HG02759 (cell line): ENCODE measurements around the gene KIF26A.

Source experiments
- ATAC-seq: cut with Tn5 transposase; IDR thresholded peaks from one replicate; pipeline ENCODE4 v1.9.1; 2021; ENCODE audit warnings: mild to moderate bottlenecking, moderate library complexity; ENCODE audit not compliant: unreplicated experiment

The KIF26A gene

DNA sequence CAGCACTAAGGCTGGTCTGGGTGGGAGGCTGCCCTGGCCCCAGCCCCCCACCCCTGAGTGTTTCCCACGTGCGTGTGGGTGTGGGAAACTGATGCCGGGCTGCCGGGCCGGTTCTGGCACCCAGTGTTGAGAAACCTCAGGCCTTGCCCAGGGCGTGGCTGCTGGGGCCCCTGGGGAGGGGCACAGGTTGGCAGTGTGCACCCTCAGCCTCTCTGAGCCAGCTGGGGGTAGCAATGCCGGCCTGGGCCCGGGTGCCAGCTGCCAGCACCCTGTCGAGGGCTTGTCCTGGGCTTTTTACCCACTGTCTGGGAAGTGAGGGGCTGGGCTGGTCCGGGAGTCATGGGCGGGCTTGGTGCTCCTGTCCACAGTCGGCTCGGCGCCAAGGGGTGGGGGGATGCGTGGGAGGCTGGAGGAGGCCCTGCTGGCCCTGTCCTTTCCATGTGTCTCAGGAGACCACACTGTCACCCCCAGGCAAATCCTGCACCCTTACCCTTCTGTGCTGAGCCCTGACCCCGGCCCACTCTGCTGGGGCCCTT, 37.2 kb upstream of the KIF26A start:
- no peak for ATAC-seq

DNA sequence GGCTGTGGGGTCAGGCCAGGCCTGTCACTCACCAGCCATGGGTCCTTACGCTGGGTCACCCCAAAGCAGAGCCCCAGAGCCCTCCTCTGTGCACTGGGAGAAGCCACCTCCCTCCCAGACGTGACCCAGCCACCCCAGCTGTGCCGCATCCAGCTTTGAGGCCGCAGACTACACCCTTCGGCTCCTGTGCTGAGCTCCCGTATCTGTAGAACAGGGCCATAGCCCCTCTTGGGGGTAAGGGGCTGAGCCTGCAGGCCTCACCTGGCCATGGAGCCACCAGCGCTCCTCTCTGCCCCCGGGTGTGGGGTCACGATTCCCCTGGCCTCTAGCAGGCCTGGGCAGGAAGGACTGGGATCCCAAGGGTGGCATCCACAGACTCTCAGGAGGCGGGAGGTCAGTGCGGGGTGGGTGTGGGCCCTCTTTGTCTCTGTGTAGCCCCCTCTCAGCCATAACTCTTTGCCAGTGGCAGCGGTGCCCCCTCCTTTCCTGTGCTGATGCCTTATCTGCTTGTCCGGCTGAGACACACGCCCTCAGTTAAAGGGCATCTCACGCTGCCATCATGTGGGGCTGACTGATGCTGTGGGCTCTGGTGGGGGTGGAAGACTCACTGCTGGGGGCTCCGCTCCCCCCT, 36.6 kb upstream of the KIF26A start:
- ATAC-seq, result no peak

DNA sequence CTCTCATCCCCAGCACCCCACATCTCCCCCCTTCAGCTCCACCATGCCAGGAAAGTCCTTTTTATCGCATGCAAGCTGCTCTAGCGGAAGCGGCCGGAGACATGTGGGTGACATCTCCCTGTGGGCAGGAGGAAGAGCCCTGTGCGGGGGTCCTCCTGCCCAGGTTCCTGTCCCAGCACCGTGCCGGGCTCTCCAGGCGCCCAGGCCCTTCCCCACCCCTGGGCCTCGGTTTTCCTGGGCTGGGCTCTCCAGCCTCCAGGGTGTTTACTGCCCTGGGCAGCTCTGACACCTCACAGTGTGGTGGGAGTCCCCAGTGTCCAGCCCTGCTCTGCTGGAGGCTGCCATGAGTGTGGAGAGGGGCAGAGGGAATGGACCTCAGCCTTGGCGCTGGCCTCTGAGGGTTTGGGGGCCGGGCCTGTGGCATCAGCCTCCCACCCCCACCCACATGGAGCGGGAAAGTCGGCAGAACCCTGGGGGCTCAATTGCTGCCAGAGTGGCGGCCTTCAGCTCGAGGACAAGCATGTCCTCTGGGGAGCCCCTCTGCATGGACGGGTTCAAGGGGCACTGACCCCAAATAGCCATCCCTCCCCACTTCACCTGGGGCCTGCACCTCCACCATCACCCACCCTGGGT, 36.0 kb upstream of the KIF26A start:
- ATAC-seq, result no peak

DNA sequence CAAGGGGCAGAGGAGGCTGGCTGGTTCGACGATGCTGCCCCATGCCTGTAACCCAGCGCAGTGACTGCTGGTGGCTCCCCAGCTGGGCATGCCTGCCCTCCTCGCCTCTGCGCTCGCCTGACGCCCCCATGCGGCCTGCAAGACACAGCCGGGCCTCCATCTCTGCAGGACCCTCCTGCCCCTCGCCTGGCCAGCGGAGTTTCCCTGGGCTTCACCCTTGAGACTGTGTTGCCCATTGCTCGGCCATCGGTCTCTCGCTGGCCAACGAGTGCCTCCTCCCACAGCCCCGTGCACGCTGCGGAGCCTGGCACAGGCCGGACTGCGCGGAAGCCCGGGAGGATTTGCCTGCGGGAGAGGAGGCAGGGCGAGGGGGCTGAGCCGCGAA, 35.3 kb upstream of the KIF26A start:
- no peak for ATAC-seq

DNA sequence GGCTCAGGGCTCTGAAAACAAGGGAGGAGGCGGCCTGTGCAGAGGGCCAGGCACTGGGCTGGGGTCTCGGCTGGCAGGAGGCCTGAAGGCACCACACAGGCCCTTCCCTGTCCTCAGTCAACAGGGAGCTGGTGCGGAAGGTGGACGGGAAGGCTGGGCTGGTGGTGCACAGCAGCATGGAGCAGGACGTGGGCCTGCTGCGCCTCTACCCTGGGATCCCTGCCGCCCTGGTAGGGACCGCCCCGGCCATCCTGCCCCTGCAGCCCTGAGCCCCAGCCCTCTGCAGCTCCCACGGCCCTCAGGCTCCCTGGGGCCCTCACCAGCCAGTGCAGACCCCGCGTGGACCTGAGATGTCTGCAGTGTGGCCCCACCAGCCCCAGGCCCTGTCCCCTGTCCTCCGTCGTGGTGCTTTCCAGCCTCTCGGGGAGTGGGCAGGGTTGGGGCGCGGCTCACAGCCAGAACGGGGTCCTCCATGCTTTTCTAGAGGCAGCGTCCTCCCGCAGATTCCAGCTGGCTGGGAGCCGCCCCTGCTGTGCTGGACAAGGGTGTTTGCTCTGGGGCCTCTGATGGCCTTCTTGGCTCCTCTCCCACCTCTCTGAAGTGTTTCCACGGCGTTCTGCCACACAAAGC, 34.8 kb upstream of the KIF26A start:
- ATAC-seq, result no peak

DNA sequence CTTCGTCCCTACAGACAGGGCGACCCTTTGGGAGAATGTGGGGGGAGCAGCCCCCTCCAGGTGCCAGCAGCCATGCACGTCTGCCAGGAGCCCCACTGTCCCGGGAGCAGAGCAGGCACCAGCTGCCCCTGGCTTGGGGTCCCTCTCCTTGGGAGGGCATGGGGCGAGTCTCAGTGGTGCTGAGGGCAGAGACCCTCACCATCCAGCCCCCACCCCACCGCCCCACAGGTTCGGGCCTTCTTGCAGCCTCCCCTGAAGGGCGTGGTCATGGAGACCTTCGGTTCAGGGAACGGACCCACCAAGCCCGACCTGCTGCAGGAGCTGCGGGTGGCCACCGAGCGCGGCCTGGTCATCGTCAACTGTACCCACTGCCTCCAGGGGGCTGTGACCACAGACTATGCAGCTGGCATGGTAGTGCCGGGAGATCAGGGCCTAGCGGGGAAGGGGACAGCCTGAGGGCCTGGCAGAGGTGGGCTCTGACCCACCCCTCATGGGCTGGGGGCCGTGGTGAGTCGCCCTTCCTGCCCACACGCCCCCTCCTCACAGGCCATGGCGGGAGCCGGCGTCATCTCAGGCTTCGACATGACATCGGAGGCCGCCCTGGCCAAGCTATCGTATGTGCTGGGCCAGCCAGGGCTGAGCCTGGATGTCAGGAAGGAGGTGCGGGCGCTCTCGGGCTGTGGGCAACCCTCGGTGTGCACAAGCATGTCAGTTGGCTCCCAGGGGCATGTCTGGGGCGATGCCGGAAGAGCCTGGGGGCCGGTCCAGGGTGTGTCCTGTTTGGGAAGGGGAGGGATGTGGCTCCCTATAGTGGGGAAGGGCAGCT, 34.1 kb upstream of the KIF26A start:
- ATAC-seq, result no peak

DNA sequence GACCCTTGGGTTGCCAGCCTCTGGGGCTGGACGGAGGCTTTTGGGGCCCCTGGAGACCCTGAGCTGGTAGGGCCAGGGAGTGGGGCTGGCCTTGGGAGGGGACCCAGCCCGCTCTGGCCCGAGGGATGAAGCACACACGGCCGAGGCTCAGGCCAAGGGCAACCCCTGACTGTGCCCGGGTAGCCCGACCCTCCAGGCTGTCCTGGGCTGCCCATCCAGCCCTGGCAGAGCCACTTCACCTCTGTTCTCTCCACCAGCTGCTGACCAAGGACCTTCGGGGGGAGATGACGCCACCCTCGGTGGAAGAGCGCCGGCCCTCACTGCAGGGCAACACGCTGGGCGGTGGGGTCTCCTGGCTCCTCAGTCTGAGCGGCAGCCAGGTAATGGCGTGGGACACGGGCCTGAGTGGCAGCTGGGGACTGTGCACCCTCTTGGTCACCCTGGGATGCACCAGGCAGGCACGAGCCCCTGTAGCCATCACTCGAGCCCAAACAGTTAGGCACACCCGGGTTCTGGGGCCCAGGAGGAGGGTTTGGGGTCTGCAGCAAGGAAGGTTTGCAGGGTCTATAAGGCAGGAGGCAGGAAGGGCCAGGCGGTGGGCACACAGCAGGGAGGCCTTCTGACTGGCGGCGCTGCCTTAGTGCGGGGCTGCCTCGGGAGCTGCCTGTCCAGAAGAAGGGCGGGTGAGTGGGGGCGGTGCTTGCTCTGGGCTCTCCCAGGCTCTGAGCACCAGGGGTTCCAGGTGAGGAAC, 33.1 kb upstream of the KIF26A start:
- no peak for ATAC-seq

DNA sequence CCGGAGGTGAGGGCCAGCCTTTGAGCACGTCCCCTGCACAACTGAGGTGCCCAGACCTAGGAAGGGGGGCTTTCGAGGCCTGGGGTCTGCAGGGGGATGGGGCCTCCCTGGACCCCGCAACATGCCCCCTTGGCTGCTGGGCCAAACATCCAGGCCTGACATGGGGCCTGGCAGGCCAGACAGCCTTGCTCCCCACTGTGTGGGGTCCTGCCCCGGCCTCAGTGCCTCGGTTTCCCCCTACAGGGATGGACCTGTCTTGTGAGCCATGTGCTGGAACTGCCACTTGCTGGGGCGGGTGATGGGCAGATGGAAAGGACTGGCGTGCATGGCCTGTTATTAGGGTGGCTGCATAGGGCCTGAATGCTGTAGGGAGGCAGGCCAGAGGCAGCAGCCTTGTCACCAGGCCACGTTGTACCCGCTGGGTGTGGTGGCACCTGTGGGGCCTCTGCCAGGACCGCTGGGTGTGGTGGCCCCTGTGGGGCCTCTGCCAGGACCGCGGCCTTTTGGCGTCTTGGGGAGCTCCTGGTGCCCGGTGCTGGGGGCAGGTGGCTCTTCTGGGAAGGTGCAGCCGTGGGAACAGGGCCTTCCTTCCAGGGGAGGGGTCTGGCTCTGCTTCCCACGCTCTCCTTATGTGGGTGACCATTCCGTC, 32.4 kb upstream of the KIF26A start:
- ATAC-seq, result no peak

DNA sequence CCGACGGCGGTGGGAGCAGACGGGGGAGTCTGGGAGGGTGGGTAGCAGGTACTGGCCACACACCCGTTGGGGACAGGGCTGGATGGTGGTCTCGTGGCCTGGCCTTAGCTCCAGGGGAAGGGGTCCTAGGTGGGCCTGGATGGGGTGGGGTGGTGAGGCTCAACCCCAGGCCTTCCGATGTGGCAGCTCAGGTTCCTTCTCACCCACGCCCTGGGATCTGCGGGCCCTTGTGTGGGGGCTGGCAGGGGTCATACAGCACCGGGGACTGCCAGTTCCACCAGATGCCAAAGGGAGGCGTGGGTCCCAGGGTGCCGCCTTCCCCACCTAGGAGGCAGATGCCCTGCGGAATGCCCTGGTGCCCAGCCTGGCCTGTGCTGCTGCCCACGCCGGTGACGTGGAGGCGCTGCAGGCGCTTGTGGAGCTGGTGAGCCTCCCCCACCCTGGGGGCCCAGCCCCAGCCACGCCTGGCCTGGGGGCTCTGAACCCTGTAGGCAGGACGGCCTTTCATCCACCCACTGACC, 31.9 kb upstream of the KIF26A start:
- ATAC-seq, result no peak

DNA sequence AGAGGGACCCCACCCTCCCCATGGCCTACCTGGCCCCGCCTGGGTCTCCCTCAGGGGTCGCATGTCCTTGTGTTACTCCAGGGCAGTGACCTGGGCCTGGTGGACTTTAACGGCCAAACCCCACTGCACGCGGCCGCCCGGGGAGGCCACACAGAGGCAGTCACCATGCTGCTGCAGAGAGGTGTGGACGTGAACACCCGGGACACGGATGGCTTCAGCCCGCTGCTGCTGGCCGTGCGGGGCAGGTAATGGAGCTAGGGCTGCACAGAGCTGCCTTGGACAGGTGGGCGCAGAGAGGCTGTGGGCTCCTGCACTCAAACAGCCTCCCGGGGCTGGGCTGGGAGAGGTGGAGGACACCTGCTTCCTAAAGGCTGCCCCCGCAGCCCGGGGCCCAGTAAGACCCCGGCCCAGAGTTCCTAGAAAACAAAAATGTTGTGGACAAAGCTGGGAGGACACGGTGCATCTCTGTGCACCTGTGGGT, 31.2 kb upstream of the KIF26A start:
- no peak for ATAC-seq

DNA sequence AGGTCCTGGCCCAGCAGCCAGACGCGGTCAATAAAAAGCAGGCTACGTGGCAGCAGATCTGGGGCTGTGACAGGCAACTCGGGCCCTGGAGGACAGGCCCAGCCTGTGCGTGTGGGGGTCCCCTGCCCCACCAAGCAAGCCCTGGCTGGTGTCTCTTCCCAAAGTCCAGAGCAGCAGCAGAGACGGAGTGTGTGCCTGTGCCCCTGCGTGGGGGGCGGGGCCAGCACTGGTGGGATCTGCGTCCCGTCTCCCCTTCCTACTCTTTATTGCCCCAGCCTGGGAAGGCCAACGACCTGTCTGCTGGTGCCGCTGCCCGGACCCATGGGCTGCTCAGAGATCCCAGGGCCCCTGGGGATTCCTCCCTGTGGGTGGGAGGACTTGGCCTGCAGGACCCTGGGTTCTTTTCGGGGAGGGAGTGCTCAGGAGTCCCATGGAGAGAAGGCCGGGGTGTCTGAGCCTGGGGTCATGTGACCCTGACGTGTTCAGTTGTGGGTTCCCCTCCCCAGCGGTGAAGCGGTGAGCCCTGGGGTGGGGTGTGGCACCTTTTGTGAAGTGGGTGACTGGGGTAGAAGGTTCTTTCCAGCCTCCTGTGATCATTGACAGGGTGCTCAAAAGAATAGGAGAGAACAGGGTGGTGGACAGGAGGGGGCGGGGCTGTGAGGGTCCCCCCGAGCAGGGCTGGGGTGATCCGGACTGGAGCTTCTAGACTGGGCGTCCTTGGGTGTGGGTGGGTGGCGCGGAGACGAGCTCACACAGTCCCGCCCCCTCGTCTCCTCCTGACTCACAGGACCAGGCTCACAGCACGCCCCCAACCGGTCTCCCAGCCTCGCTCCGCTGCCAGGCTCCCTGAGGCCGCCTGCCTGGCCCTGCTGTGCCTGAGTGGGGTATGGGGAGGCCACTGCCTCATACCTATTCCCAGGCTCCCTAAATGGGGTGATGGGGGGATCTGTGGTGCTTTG, 30.5 kb upstream of the KIF26A start:
- ATAC-seq, result no peak

DNA sequence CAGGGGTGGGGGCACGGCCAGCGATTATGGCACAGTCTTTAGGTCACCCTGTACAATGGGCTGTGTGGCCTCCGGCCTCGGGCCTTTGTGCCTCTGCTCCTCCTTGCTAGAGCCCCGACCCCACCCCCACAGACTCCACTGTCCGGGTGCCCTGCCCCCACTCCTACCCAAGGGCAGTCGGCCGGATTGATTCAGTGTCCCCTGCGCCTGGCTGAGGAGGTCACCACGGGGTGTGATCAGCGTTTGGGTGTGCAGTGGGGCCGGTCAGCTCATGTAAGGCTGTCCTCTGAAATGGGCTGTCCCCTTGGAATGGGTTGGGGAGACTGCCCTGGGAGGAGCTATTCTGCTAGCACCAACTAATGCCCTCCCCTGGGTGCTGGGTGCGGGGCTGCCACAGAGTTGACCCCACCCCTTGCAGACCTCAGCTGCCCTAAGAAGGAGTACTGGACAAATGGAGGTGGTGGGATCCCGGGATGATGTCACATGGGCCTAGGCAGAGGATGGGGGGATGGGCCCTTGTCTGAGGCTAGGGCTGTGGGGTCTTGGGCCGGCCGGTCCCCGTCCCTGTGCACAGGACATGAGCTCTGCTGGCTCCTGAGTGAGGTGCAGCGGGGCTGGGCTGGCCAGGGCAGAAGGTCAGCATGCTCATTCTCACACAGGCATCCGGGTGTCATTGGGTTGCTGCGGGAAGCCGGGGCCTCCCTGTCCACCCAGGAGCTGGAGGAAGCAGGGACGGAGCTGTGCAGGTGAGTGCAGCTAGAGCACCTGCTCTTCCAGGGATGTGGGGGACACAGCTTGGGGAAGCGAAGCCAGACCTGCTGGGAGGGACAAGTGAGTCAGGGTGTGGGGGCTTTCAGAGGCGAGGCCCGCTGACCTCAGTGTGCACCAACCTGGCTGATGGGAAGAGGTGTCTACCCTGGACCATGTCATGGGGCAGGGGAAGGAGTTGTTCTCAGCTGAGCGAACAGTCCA, 29.5 kb upstream of the KIF26A start:
- ATAC-seq, result no peak

DNA sequence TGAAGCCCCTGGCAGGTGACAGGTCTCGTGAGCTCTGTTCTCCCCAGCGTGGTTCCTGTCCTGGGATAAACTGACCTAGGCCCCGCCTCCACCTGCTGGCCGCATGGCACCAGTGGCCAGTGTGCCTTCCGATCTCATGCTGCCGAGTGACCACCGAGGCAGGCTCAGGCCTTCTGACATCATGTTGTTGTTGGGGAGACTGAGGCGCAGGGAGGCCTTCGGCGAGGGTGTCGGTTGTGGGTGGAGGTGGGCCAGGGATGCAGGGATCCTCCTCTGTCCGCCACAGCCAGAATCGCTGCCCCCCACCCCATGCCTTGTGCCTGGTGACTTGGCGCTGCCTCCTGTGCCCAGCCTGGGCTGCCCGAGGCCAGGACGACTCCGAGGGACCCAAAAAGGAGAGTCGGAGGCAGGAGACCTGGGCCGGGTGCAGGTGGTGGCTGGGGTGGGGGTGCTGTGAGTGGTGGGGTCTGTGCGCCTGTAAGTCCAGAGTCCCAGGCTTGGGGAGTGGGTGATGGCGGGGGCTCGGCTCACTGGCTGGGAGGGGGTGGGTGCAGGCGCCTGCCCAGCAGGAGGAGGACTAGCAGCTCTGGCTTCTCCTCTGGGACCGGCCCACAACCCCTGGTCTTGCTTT, 28.5 kb upstream of the KIF26A start:
- ATAC-seq, result no peak

DNA sequence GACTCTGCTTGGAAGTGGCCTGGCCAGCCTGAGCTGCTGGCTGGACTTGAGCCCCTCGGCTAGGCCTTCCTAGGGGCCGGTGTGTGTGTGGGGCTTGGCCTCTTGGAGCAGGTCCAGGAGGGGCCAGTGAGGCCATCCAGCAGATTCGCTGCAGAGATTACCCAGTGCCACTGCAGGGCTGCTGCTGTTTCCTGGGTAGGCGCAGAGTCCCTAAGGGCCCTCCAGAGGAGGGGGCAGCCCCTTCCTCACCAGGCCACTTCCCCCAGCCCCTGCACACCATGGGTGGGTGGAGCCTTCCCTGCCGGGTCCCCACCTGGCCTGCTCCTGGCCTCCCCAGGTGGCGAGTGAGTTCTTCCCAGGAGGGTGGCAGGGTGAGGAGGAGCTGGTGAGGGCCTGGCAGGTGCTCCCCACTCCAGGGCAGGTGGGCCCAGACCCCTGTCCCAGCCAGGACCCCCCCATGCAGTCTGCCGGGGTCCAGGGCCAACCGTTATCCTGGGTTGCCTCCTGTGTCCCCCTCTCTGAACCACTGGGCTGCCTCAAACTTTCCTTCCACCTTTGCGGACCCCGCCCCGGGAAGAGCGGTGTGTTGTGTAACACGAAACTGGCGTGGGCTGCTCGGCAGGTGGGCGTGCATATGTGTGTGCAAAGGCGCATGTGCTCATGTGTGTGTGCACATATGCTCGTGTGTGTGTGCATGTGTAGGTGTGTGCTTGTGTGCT, 27.7 kb upstream of the KIF26A start:
- no peak for ATAC-seq

DNA sequence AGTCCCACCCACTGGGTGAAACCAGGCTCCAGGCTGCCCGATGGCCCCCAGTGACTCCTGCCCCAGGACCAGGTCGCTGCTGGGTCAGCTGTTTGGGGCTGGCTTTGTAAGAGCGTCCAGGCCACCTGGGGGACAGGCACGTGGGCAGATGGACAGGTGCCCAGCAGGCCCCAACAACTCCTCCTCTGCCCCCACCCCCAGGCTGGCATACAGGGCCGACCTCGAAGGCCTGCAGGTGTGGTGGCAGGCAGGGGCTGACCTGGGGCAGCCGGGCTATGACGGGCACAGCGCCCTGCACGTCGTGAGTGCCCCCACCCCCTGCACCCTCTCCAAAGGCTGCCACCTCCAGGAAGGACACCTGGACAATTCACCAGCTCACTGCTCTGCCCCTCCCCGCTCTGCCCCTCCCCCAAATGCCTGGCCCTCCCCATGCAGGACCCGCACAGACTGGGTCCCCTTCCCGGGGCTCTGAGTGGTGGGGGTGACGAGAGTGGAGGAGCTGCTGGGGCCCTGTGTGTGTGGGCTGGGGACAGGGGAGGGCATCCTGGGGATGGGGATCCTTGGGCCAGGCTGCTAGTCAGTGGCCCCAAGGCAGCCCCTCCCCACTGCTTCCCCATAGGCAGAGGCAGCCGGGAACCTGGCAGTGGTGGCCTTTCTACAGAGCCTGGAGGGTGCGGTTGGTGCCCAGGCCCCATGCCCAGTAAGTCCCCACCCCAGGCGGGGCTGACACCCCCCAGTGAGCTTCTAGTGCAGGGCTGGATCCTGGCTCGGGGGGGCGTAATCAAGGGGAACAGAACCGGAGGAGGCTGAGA, 26.9 kb upstream of the KIF26A start:
- no peak for ATAC-seq

DNA sequence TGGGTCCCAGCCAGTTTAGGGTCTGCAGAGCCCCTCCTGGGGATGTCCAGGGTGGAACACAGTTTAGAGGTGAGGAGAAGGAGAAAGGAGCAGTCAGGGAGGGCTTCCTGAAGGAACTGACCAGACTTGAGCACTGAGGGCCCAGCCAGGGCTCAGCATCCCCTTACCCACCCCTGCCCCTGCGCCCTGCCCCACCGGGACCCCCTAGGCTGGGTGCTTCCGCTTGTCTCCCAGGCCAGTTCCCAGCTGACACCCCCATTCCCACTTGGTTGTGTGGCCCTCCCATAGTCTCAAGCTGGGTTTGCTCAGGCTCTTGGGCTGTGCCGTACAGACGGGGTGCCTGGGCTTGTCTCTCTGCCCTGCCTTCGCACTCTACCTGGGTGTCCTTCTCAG, 26.3 kb upstream of the KIF26A start:
- ATAC-seq, result no peak
